HG02970 (cell line): Measurements from ENCODE around the gene SS18.
A peak's percentile ranks its signal among the peaks of the same experiment; 100 is the strongest.
"Not testable (repeated sequence)": the region's sequence is repeated elsewhere in the genome, so short reads cannot be mapped to it uniquely, and the experiment has no call there.

ENCODE experiments used
- ATAC-seq: cut with Tn5 transposase; IDR thresholded peaks from one replicate; pipeline ENCODE4 v1.9.1; 2021; ENCODE audit warnings: mild to moderate bottlenecking, moderate library complexity, moderate number of reproducible peaks; ENCODE audit not compliant: unreplicated experiment, low FRiP score

SS18 gene

GRCh38 chr18:26090130-26091046, at the start of gene SS18:
SS18 (minus strand) TSS chr18:26090613; CDS start chr18:26090569, 44 bp downstream.
- peak; percentile 78 for ATAC-seq

GRCh38 chr18:26135548-26135947, 45.1 kb upstream of the SS18 start:
- ATAC-seq, result no peak

GRCh38 chr18:26134107-26134506, 43.7 kb upstream of the SS18 start:
- ATAC-seq, result no peak

GRCh38 chr18:26133652-26134051, 43.2 kb upstream of the SS18 start, which contains the start of gene PSMA8:
PSMA8 (plus strand) TSS chr18:26133869; CDS start chr18:26133966, 97 bp downstream.
- ATAC-seq, result no peak

- ATAC-seq, result not testable (repeated sequence)
Observed at GRCh38 chr18:26128192-26128591, 37.8 kb upstream of the SS18 start.

- ATAC-seq, result no peak
Observed at GRCh38 chr18:26127786-26128185, 37.4 kb upstream of the SS18 start.

GRCh38 chr18:26121994-26122393, 31.6 kb upstream of the SS18 start:
- ATAC-seq, result not testable (repeated sequence)

GRCh38 chr18:26121476-26121875, 31.1 kb upstream of the SS18 start:
- no peak for ATAC-seq

GRCh38 chr18:26119246-26119645, 28.8 kb upstream of the SS18 start:
- ATAC-seq, result no peak

- ATAC-seq, result no peak
Observed at GRCh38 chr18:26104035-26104434, 13.6 kb upstream of the SS18 start.

- no peak for ATAC-seq
Observed at GRCh38 chr18:26103579-26103978, 13.2 kb upstream of the SS18 start.

- no peak for ATAC-seq
Observed at GRCh38 chr18:26097563-26097962, 7.2 kb upstream of the SS18 start.

- no peak for ATAC-seq
Observed at GRCh38 chr18:26096852-26097251, 6.4 kb upstream of the SS18 start.

- peak; percentile 33 for ATAC-seq
Observed at GRCh38 chr18:26091047-26091630, 726 bp upstream of the SS18 start.

GRCh38 chr18:26089293-26090129, 902 bp downstream of the SS18 start:
- ATAC-seq, result peak; percentile 8

- no peak for ATAC-seq
Observed at GRCh38 chr18:26088487-26088886, 1.9 kb downstream of the SS18 start.

- ATAC-seq, result no peak
Observed at GRCh38 chr18:26086959-26087358, 3.5 kb downstream of the SS18 start.

GRCh38 chr18:26085056-26085455, 5.4 kb downstream of the SS18 start:
- no peak for ATAC-seq

GRCh38 chr18:26083099-26083498, 7.3 kb downstream of the SS18 start:
- ATAC-seq, result no peak

- ATAC-seq, result no peak
Observed at GRCh38 chr18:26082475-26082874, 7.9 kb downstream of the SS18 start.

GRCh38 chr18:26074246-26074645, 16.2 kb downstream of the SS18 start:
- ATAC-seq, result no peak
